Tibial nerve (tissue), 4 donors: ENCODE results near the gene NPEPPS. TPM values are rescaled to one million over a fixed set of nuclear protein-coding genes. Genes with fewer than 3 reads are reported as not detected.
"Not testable (repeated sequence)": the region's sequence is repeated elsewhere in the genome, so short reads cannot be mapped to it uniquely, and the experiment has no call there.

Source experiments
- DNase-seq, 2 donors: peaks; one replicate each; pipeline ENCODE4 v3.0.0-alpha.2; 2019; ENCODE audit warnings: low spot score in 2 of 2
- H3K27ac ChIP-seq, 4 donors: fragments of 200-600 bp; sonication (generic) in 3 of 4; one replicate each; pipeline ENCODE4 v1.5.1; 2017 to 2019; ENCODE audit warnings: mild to moderate bottlenecking in 1 of 4
- H3K27me3 ChIP-seq, 2 donors: fragments of 200-600 bp; sonication (generic) in 1 of 2; one replicate each; pipeline versions ENCODE4 v1.5.1 to v1.6.0; 2017 to 2019
- H3K36me3 ChIP-seq, 3 donors: fragments of 200-600 bp; sonication (generic); one replicate each; pipeline ENCODE4 v1.5.1; 2018 to 2019
- H3K4me1 ChIP-seq, 4 donors: fragments of 200-600 bp; sonication (generic) in 3 of 4; one replicate each; pipeline ENCODE4 v1.5.1; 2017 to 2019
- H3K4me3 ChIP-seq, 4 donors: fragments of 200-600 bp; sonication (generic) in 3 of 4; one replicate each; pipeline ENCODE4 v1.5.1; 2017 to 2019; ENCODE audit warnings: mild to moderate bottlenecking in 1 of 4, moderate library complexity in 1 of 4
- H3K9me3 ChIP-seq, 4 donors: fragments of 200-600 bp; sonication (generic) in 3 of 4; one replicate each; pipeline ENCODE4 v1.5.1; 2017 to 2019
- EP300 ChIP-seq, 2 donors: sonication (generic); formaldehyde crosslinking; IDR thresholded peaks; one replicate each; pipeline ENCODE4 v1.6.1; 2017; ENCODE audit warnings: antibody characterized with exemption in 2 of 2, mild to moderate bottlenecking in 1 of 2
- POLR2A ChIP-seq, 2 donors: fragments of 450-650 bp; IDR thresholded peaks; one replicate each; pipeline ENCODE4 v1.6.1; 2017; ENCODE audit warnings: antibody characterized with exemption in 2 of 2, mild to moderate bottlenecking in 2 of 2, moderate library complexity in 2 of 2
- WGBS, 2 donors: methylation state at CpG; one replicate each; pipeline ENCODE4 v1.1.5; 2018; 5-methylcytosine and 5-hydroxymethylcytosine counted together
- total RNA-seq, 4 donors: library from RNA; depleted of rRNA; stranded (reverse); fragments of >200 nt; gene quantifications; one replicate each; pipeline ENCODE4 v1.1.0, GENCODE V29; 2016
- TF ChIP-seq, protein P1 (sequence below), 5 experiments: fragments of 200-600 bp in 3 of 5; fragments of 450-650 bp in 2 of 5; sonication (generic) in 3 of 5; IDR thresholded peaks; one replicate each; pipeline ENCODE4 v1.5.1; 2016 to 2019; ENCODE audit warnings: antibody characterized with exemption in 5 of 5, mild to moderate bottlenecking in 3 of 5, moderate library complexity in 2 of 5

NPEPPS gene
- total RNA-seq, 4 donors from 2014 or later = 102 to 118 (median 115) TPM

DNA sequence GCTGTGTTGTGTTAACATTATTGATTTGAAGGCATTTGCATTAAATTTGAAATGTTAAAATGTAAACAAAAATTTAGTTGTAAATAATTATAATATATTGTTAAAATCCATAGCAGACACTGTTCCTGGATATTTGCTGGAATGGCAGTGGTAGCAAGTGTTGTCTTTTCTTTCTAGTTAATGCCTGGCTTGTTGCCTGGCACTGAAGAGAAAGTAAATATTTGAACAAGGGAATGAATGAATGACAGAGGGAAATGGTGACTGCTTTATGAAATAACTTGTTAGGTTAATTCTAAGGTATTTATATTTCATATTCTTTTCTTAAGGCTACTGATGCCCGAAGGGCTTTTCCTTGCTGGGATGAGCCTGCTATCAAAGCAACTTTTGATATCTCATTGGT is 51.5 kb downstream of the NPEPPS start:
- 86% methylated on average over 1 of the region's 1 CpG; no CpG with 5 or more reads in 1 of the 2 donors for WGBS, 2 donors
- H3K27me3 ChIP-seq, DNase-seq, H3K9me3 ChIP-seq, H3K36me3 ChIP-seq, H3K27ac ChIP-seq, H3K4me3 ChIP-seq, H3K4me1 ChIP-seq: not testable (repeated sequence)

DNA sequence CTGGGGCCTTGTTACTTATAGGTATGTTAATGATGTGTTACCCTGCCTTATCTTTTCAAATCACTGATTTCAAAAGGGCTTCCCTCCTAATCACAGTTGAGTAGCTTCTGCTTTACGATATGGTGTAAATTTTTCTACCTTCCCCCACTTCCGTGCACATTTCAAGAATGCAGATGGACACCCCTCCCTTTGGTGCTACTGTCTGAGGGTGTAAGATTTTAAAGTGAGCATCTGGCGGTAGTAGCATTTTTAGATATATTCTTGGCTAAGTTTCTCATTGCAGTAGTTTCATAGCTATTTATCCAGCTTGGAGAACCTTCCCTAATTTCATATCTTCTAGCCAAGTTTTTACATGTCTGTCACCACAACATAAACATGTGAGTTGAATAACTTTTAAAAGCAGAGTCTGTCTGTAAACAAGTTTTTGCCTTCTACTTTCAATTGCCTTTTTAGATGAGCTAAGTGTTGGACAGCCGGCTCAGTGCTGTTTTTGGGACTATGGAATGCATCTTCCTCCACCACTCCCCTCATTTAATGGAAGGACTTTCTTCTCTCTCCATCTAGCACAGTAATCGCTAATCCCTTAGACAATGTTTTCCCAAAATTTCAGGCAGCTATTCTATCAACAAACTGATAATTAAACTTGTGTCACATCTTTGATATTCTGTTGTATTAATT is 55.6 kb downstream of the NPEPPS start:
- WGBS, 2 donors = 67 to 69% methylated on average over 5 of the region's 5 CpGs
- DNase-seq, H3K27me3 ChIP-seq, H3K9me3 ChIP-seq, H3K4me1 ChIP-seq, H3K27ac ChIP-seq, H3K4me3 ChIP-seq: not testable (repeated sequence)
- H3K36me3 ChIP-seq = peaks cover 0 to 27% (median 0%) of the 10 kb centered on the region in 3 donors

DNA sequence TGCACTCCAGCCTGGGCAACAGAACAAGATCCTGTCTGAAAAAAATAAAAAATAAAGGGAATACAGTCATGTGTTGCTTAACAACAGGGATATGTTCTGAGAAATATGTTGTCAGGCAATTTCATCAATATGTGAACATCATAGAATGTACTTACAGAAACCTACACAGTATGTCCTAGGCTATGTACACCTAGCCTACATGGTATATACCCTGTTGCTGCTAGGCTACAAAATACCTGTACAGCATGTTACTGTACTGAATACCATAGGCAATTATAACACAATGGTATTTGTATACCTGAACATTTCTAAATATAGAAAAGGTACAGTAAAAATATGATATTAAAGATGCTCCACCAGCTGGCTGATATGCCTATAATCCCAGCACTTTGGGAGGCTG is 62.6 kb downstream of the NPEPPS start:
- not testable (repeated sequence) for H3K27me3 ChIP-seq

DNA sequence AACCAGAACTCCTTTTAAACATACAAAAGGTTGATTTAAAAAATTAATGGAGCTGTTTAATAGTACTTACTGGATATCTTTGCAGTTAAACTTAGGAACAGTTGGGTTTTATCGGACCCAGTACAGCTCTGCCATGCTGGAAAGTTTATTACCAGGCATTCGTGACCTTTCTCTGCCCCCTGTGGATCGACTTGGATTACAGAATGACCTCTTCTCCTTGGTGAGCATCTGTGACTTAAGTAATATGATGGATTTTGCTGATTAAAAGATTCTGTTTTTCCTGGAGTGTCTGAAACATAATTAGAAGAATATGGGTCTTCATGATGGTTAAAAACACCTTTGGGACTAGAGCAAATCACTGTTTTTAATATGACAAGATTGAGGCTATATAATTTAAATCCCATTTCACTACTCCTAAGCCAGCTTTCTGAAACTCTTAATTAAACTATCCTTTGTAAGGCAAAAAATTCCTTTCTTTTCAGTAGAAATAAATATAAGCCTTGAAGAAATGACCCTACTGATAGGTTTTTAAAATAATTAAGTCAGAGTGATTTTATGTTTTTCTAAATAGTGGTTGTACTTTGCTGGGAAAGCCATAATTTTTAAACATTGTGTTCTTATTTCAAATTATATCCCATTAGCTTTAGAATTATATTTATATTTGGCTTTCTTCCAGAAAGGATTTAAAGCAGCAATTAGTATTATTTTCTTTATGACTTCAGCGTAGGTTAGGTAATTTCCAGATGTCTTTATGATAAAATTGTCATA is 73.1 kb downstream of the NPEPPS start:
- H3K4me1 ChIP-seq = peaks cover 0 to 27% (median 4%) of the 10 kb centered on the region in 4 donors
- DNase-seq = no peak
- H3K4me3 ChIP-seq = no peak overlapping the region
- TF ChIP-seq EP300 (IDR thresholded peaks at IDR 0.05) (no peak), POLR2A (IDR thresholded peaks at IDR 0.05) (no peak)
- TF ChIP-seq, protein P1, sequence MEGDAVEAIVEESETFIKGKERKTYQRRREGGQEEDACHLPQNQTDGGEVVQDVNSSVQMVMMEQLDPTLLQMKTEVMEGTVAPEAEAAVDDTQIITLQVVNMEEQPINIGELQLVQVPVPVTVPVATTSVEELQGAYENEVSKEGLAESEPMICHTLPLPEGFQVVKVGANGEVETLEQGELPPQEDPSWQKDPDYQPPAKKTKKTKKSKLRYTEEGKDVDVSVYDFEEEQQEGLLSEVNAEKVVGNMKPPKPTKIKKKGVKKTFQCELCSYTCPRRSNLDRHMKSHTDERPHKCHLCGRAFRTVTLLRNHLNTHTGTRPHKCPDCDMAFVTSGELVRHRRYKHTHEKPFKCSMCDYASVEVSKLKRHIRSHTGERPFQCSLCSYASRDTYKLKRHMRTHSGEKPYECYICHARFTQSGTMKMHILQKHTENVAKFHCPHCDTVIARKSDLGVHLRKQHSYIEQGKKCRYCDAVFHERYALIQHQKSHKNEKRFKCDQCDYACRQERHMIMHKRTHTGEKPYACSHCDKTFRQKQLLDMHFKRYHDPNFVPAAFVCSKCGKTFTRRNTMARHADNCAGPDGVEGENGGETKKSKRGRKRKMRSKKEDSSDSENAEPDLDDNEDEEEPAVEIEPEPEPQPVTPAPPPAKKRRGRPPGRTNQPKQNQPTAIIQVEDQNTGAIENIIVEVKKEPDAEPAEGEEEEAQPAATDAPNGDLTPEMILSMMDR (IDR thresholded peaks at IDR 0.05) = no peak
- no peaks in the 10 kb centered on the region for H3K27me3 ChIP-seq
- peaks cover 3 to 85% (median 10%) of the 10 kb centered on the region in 3 donors for H3K36me3 ChIP-seq
- no peaks in the 10 kb centered on the region for H3K9me3 ChIP-seq
- WGBS, 2 donors = 41 to 46% methylated on average over 4 of the region's 4 CpGs
- H3K27ac ChIP-seq = peak overlapping the region in 3 of 4 donors; percentile 14 to 46 (median 36)

More for the DNA sequence above, 62.6 kb downstream of the NPEPPS start:
- not testable (repeated sequence) for H3K9me3 ChIP-seq, H3K4me1 ChIP-seq, DNase-seq, H3K27ac ChIP-seq, H3K4me3 ChIP-seq
- H3K36me3 ChIP-seq = peaks cover 4 to 74% (median 9%) of the 10 kb centered on the region in 3 donors

DNA sequence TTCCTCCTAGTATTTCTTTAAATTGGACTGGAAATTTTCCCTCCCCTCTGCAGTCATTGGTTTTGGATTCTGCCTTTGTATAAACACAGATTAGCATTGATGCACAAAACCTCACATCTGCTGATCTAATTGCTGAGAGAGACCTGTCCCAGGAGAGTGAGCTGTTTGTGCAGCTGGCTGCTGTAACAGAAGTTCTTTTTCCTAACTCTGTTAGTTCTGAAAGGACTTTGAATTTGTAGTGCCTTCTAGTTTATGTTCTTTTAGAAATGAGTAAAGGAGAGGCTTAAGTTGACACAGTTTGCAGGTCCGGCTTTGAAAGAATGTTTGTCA is 73.7 kb downstream of the NPEPPS start:
- no peaks in the 10 kb centered on the region for H3K9me3 ChIP-seq
- H3K4me3 ChIP-seq = no peak overlapping the region
- peak; percentile 34 to 63 for DNase-seq
- TF ChIP-seq, protein P1 (IDR thresholded peaks at IDR 0.05) = no peak
- TF ChIP-seq EP300 (IDR thresholded peaks at IDR 0.05) (peak in 1 of 2 donors; percentile 70), POLR2A (IDR thresholded peaks at IDR 0.05) (no peak)
- H3K4me1 ChIP-seq = peaks cover 0 to 27% (median 4%) of the 10 kb centered on the region in 4 donors
- WGBS, 2 donors = 24 to 29% methylated on average over 1 of the region's 1 CpG
- H3K27ac ChIP-seq = peak overlapping the region in 3 of 4 donors; percentile 14 to 46 (median 21)
- H3K36me3 ChIP-seq = peaks cover 3 to 82% (median 10%) of the 10 kb centered on the region in 3 donors
- H3K27me3 ChIP-seq = no peaks in the 10 kb centered on the region

DNA sequence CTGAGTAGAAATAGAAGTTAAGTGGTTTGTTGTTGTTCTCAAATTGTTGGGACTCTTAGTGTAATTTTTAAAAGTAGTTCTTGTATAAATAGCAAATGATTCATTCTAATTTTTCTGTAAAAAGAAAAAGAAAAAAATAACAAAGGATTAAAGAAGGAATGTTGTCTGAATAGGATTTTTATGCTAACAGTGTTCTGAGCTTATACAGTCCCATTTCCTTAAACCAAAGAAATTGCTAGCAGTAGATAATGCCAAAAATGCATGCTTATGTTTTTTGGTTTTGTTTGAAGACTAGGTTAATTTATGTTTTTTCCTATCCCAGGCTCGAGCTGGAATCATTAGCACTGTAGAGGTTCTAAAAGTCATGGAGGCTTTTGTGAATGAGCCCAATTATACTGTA is 74.1 kb downstream of the NPEPPS start:
- 19 to 25% methylated on average over 1 of the region's 1 CpG for WGBS, 2 donors
- H3K36me3 ChIP-seq = peaks cover 3 to 82% (median 8%) of the 10 kb centered on the region in 3 donors

More for the DNA sequence above, 74.1 kb downstream of the NPEPPS start:
- H3K9me3 ChIP-seq = no peaks in the 10 kb centered on the region
- H3K27ac ChIP-seq = peak overlapping the region in 2 of 4 donors; percentile 50 to 72
- DNase-seq = no peak
- H3K27me3 ChIP-seq = no peaks in the 10 kb centered on the region
- no peak for TF ChIP-seq EP300 (IDR thresholded peaks at IDR 0.05)
- TF ChIP-seq POLR2A (IDR thresholded peaks at IDR 0.05) = no peak
- TF ChIP-seq, protein P1 (IDR thresholded peaks at IDR 0.05) = no peak
- H3K4me3 ChIP-seq = no peak overlapping the region
- H3K4me1 ChIP-seq = peaks cover 0 to 28% (median 4%) of the 10 kb centered on the region in 4 donors
